Skeletal muscle tissue (tissue), 4 donors: Measurements from ENCODE around the gene CDC14B. TPM values are rescaled to one million over a fixed set of nuclear protein-coding genes. Genes with fewer than 3 reads are reported as not detected.

ENCODE experiments used
- H3K27ac ChIP-seq: one replicate; pipeline ENCODE4 v1.7.0; 2013; ENCODE audit warnings: mild to moderate bottlenecking, low read depth, low read length, inconsistent platforms
- H3K27me3 ChIP-seq, 3 donors: one replicate each; pipeline ENCODE4 v1.7.0; 2013; ENCODE audit warnings: low read length in 3 of 3; ENCODE audit not compliant: control insufficient read depth in 3 of 3, insufficient read depth in 3 of 3
- H3K36me3 ChIP-seq, 3 donors: one replicate each; pipeline ENCODE4 v1.7.0; 2013; ENCODE audit warnings: low read length in 3 of 3; ENCODE audit not compliant: control insufficient read depth in 3 of 3, insufficient read depth in 3 of 3
- H3K4me1 ChIP-seq, 3 donors: one replicate each; pipeline ENCODE4 v1.7.0; 2013; ENCODE audit warnings: low read length in 3 of 3, mild to moderate bottlenecking in 3 of 3; ENCODE audit not compliant: control insufficient read depth in 3 of 3, insufficient read depth in 3 of 3
- H3K4me3 ChIP-seq, 3 donors: one replicate each; pipeline ENCODE4 v1.7.0; 2013; ENCODE audit warnings: low read length in 3 of 3
- H3K9ac ChIP-seq, 3 donors: one replicate each; pipeline ENCODE4 v1.7.0; 2013; ENCODE audit warnings: low read length in 3 of 3, mild to moderate bottlenecking in 3 of 3, moderate library complexity in 2 of 3, low read depth in 1 of 3
- H3K9me3 ChIP-seq, 3 donors: one replicate each; pipeline ENCODE4 v1.7.0; 2013; ENCODE audit warnings: low read length in 3 of 3; ENCODE audit not compliant: control insufficient read depth in 3 of 3
- total RNA-seq: library from RNA; depleted of rRNA; stranded (reverse); fragments of >200 nt; gene quantifications from one replicate; pipeline ENCODE4 v1.2.3, GENCODE V29; 2014
- donor health status: Osteomylitis.

Gene CDC14B
- total RNA-seq, 1 donor from 2014 or later, result 45.9 TPM

DNA sequence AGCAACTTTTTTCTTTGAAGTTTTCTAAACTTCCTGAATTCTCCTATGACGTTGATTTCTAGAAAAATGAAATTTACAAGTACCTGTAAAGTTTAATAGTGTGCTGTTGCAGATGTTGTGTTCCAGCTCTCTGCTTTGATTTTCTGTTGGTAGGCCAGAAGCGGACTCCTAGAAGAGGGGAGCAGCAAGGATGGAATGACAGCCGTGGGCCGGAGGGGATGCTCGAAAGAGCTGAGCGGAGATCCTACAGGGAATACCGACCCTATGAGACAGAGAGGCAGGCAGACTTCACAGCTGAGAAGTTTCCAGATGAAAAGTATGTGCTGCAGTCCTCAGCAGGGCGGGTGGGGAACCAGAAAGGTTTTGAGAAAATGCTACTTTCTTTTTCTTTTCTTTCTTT lies 161.4 kb downstream of the CDC14B start:
- Histone ChIP-seq H3K36me3 (peaks cover 0 to 11% (median 6%) of the 10 kb centered on the region in 3 donors), H3K9me3 (no peaks in the 10 kb centered on the region), H3K27me3 (no peaks in the 10 kb centered on the region)

GRCh38 chr9:96457266-96457665 lies 162.4 kb downstream of the CDC14B start:
- no peaks in the 10 kb centered on the region for H3K27me3 ChIP-seq
- H3K27ac ChIP-seq, result no peak overlapping the region
- no peak overlapping the region for H3K4me3 ChIP-seq
- H3K9me3 ChIP-seq, result no peaks in the 10 kb centered on the region
- no peaks in the 10 kb centered on the region for H3K4me1 ChIP-seq
- H3K9ac ChIP-seq, result no peak overlapping the region
- peaks cover 0 to 11% (median 6%) of the 10 kb centered on the region in 3 donors for H3K36me3 ChIP-seq

More for the DNA sequence above, 161.4 kb downstream of the CDC14B start:
- Histone ChIP-seq H3K27ac (no peak overlapping the region), H3K9ac (no peak overlapping the region), H3K4me1 (no peaks in the 10 kb centered on the region), H3K4me3 (no peak overlapping the region)

DNA sequence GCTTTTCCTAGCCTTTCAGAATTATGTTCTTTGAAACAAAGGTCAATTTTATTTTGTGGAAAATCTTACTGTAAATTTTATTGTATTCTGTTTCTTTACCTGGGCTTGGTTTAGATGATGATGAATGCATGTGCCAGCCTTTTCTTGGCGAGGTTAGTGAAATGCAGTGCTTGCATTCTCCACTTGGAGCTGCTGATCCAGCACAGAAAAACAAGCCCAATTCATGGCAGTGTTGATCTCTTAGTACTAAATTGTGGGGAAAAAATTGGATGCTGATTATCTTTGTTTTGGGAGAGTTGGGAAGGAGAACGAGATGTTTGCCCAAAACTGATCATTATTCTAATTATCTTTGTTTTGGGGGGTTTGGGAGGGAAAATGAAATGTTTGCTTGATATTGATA lies 166.0 kb downstream of the CDC14B start:
- Histone ChIP-seq H3K27ac (no peak overlapping the region), H3K4me1 (peaks cover 8 to 12% (median 10%) of the 10 kb centered on the region in 3 donors), H3K9ac (no peak overlapping the region), H3K9me3 (no peaks in the 10 kb centered on the region), H3K4me3 (no peak overlapping the region), H3K27me3 (no peaks in the 10 kb centered on the region), H3K36me3 (peaks cover 0 to 2% (median 0%) of the 10 kb centered on the region in 3 donors)

DNA sequence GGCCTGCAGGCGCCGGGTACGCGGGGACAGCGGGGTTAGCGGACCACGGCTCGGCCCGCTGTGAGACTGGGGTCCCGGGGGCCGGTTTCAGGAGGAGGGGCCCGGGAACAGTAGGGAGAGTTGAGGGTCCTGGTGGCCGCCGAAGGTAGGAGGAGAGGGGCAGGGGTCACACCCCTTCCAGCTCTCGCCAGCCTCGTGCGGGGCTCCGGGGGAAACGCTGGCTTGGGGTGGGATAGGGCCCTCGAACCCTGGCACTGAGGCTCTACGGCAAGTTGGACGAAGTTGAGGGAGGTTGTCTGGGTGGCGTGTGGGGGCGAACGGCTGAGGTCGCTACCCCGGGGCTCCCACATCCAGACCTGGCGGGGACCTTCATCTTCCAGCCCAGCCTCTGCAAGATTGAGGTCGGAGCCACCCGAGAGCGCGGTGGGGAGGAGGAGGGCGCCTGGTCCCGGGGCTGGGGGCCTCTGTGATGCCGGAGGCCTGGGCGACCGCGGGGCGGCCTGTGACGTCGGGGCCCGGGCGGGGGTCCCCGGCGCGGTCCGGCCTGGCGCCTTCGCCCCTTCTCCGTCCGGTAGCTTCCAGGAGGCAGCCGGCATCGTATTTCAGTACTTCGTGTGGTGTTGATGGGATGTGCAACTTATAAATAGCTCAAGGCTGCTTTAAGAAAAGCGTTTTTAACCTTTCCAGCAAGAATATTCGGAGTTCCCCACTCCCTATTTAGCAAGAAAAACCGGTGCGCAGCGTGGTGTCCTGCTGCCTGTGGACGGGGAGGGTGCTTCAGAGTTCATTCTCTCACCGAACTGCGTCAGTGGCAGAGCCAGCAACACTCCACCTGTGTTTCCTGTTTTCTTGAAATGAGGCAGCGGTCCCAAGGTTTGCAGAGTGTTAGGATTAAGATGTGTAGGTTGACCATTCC lies 168.8 kb downstream of the CDC14B start:
- peak overlapping the region; percentile 74 to 87 (median 85) for H3K4me3 ChIP-seq
- H3K4me1 ChIP-seq, result peaks cover 8 to 12% (median 10%) of the 10 kb centered on the region in 3 donors
- no peak overlapping the region for H3K27ac ChIP-seq
- H3K27me3 ChIP-seq, result no peaks in the 10 kb centered on the region
- H3K9me3 ChIP-seq, result no peaks in the 10 kb centered on the region
- H3K36me3 ChIP-seq, result no peaks in the 10 kb centered on the region
- peak overlapping the region; percentile 71 to 81 (median 80) for H3K9ac ChIP-seq

Other genes with a start within 250 kb of the CDC14B start
- gene SLC35D2, start 236.1 kb downstream of the CDC14B start, total RNA-seq, result 14.6 TPM
- gene ZNF367, start 201.5 kb downstream of the CDC14B start, total RNA-seq, result 5.2 TPM
- gene HABP4, start 169.7 kb downstream of the CDC14B start, total RNA-seq, result 8.4 TPM
- gene PRXL2C, start 35.5 kb upstream of the CDC14B start, total RNA-seq, result 16.7 TPM
- 12.0 TPM for gene ZNF510, start 158.2 kb upstream of the CDC14B start, total RNA-seq
- gene ZNF782, start 234.7 kb upstream of the CDC14B start, total RNA-seq, result 5.2 TPM